Fibroblast of the conjunctiva (primary cell): Measurements from ENCODE around the gene UBAC1.
"Not testable (repeated sequence)": the region's sequence is repeated elsewhere in the genome, so short reads cannot be mapped to it uniquely, and the experiment has no call there.

ENCODE experiments used
- DNase-seq: peaks from one replicate; pipeline ENCODE4 v3.0.0-alpha.2; 2010; ENCODE audit warnings: low read depth

The UBAC1 gene

DNA sequence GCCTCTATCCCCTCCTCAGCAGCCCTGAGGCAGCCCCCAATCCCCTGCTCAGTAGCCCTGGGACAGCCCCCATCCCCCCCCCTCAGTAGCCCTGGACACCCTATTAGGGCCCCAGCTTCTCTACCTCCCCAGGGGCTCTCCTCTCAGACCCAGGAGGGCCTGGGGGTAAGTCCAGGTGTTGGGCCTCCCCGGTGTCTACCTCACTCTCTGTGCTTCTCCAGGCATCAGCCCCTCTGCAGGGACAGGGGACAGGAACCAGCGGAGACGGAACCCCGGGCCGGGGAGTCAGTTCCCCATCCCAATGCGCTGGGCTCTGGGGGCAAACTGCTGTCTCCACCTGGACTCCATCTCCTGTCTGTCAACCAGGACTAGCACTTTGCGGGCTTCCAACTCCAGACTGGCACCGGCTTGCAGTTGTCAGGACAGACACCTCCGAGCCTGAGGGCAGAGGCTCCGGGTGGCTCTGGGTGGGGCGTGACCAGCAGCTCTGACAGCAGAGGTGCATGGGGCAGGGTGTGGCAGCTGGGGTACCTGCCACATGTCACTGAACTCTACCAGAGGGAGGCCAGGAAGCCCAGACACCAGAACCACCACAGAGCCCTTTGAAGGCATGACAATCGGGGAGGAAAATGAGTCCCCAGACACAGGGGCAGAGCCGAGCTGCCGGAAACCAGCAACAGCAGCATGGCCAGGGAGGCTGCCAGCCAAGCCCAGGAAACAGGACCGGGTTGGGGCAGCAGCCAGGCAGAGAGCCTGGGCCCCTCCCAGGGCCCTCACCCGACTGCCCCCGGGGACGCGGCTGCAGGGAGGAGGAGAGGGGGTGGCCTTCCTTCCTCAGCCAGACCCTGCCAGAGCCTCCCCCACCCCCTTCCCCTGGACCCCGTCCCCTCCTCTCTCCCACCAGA is 17.7 kb upstream of the UBAC1 start:
- no peak for DNase-seq

DNA sequence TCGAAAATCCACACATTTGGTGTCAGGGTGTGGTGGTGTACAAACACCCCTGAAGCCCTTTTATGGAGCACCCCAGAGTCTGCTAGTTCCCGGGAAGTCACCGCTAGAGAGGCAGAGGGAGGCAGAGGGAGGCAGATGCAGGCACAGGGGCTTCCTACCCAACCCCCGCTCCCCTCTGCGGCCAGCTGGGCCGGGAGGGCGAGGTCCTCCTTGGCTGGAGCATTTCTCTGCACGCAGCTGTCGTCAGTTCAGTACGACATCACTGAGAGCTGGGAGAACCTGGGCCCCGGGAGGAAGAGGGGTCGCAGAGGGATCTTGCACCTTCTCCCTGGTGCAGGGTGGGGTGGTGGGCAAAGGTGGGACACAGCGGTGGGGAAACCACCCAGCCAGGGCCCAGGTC is 15.8 kb upstream of the UBAC1 start:
- no peak for DNase-seq

DNA sequence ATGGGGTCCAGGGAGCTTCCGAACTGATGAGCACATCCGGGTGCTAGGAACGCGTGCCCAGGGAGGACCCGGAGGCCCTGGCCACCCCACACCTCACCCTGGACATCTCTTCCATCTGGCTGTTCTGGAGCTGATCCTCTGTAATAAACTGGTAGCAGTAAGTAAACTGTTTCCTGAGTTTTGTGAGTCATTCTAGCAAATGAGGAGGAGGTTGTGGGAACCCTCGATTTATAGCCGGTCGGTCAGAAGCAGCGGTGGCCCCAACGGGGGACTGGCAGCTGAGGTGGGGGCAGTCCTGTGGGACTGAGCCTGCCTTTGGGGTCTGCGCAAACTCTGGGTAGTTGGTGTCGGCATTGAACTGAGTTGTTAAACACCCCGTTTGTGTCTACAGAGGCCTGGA is 15.4 kb upstream of the UBAC1 start:
- DNase-seq: no peak

DNA sequence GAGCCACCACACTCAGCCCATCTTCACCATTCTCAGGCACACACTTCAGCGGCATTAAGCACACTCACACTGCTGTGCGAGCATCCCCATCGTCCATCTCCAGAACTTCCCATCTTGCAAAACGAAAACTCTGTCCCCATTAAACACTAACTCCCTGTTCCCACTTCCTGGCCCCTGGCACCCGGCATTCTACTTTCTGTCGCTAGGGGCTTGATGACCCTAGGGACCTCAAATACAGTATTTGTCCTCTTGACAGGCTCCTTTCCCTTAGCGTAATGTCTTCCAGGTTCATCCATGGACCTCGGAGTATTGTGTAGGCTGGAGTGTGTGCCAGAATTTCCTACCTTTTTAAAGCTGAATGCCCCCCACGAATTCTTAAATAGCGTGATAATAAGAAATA is 14.7 kb upstream of the UBAC1 start:
- DNase-seq: no peak

DNA sequence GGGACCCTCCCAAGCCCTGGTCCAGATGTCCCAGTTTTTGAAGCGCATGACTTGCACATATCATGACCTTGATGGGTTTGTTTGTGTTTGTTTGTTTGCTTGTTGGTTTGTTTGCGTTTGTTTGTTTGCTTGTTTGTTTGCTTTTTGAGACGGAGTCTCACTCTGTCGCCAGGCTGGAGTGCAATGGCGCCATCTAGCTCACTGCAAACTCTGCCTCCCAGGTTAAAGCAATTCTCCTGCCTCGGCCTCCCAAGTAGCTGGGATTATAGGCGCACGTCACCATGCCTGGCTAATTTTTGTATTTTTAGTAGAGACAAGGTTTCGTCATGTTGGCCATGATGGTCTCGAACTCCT is 13.0 kb upstream of the UBAC1 start:
- DNase-seq: no peak

DNA sequence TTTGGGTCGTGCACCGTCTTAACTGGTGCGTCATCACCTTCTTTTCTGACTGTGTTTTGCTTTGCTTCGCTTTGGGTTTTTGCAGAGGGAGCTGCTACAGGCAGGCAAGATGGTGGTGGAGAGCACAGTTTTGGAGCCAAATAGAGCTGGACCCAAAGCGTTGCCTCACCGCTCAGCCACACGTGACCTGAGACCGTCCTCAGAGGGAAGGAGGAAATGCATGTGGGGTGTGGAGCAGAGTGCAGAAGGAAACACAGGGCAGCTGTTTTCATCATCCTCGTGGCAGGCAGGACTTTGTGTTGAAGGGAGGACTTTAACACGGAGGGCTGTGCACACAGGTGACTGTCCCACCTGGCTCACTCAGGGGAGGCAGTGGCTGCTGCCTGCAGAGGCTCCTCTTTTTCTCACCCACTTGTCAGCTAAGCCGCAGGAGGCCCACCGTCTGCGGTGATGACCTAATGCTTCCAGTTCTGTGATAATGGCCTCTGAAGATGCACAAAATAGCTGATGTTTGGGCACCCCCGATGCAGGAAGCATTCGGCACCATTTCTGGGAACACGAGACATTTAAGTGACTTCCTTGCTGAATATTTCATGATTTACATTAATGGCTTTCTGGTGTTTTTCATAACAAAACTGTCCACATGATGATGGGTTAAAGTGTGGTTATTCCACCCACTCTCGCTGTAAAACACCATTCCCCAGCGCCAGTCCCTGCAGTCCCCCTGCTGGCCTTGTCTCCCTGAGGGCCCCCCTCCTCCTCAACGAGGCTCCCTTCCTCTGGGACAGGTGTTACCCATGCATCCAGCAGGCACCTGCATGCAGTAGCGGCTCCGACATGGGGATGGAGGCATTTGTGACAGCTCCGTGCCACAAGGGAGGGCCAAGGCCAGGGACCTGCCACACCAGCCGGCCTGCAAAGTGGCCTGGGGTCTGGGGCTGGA is 12.4 kb upstream of the UBAC1 start:
- DNase-seq: no peak

DNA sequence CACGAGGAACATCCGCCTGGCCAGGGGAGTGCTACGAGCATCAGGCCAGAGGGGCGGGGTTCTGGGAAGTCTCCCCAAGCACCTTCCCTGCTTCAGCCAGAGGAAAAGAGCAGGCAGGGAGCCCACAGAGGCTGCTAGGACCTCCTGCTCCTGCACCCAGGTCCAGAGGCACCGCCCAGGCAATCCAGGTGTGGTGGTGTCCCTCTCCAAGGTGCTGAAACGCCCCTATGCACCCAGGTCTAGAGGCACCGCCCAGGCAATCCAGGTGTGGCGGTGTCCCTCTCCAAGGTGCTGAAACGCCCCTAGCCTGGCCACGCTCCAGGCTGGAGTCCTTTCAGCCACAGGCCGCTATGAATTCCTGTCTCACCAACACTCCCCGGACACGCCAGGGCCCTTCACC is 10.7 kb upstream of the UBAC1 start:
- DNase-seq: no peak

DNA sequence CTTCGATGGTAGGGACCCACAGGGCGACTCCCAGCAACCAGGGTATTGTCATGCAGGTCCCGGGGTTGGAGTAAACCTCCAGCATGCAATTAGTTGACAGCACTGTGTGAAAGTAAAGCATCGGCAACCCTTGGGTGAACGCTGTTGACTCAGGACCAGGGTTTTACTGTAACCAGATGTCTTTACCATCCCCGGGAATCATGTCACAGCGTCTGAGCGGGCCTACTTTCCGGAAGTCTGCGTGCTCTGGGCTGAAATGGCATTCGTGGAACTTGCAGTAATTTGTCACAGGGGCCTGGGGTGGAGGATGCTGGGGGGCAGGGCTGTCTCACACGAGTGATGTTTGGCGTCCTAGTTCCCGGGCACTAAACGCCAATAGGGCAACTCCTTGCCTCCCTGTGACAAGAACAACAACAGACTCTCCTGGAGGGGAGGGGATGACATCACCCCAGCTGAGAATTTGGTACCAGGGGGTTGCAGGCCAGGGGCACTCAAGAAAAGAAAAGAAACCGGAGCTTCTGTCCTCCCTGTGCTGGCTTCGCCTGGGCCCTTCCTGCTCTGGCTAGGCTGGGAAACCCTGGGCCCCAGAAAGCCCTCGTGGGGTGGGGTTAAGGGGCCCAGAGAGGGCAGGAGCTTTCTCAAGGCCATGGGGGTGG is 10.1 kb upstream of the UBAC1 start:
- DNase-seq: no peak

DNA sequence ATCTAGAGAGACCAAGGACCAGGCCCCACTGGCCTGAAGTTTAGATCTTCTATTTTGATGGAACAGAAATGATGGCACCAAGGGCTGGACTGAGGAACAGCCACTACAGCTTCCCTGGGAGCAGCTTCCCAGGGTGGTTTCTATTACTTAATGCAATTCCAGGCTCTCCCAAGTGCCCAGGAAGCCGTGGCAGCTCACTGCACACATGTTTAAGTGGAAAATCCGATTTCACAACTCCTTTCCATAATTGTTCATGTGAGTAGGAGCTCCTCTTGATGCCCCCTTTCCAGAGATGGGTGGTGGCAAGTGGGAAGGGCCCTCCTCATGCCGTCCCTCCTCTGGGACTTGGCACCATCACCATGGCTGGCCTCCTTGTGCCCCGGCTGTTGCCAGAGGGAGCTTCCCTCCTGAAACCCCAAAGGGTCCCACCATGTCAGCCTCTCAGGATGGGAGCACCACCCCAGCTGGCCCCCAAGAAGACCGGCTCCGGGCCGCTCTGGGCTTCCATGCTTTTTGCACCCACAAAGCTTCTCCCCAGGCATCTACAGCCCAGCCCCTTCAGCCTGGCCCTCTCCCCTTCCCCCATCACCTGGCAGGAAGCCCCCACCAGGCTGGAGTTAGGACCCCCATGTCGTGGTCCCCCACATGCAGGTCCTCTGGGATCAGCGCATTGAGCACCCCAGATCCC is 9.1 kb upstream of the UBAC1 start:
- no peak for DNase-seq

DNA sequence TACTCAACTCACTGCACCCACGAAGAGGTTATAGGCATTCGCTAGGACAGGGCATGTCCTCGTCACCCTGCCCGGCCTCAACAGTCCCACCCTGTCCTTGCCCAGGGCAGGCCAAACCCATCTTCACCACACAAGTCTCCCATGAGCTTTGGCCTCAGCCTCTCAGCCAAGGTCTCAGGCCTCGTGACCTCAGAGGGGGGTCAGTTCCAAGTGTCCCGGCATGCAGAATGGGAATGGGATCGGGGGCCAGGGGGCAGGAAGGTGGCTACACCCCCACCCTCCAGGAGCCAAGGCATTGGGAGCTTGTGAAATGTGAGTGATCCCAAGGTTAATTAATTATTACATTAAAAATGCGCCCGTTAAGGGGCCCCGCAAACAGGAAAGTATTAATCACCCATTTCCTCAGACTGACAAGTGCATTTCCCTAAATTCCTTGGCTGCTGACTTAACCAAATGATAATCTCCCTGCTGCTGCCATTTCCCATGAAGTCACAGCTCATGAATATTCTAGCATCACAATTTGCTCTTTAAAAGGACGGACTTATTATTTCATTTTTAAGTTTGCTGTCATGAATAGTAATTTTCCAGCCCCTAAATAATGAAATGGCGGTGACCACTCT is 8.0 kb upstream of the UBAC1 start:
- DNase-seq: no peak

DNA sequence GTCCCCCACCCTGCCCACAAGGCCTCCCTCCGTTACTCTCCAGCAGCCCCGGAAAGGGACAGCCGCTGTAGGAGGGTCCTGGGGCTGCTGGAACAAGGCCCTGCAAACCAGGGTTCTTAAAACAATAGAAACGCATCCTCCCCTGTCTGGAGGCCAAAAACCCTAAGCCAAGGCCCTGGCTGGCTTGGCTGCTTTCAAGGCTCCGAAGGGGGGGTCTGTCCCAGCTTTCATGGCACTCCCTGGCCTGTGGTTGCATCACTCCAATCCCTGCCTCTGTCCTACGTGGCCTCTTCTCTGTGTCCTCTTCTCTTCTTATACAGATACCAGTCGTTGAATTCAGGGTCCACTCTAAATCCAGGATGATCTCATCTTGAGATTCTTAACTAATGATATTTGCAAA is 7.4 kb upstream of the UBAC1 start:
- no peak for DNase-seq

DNA sequence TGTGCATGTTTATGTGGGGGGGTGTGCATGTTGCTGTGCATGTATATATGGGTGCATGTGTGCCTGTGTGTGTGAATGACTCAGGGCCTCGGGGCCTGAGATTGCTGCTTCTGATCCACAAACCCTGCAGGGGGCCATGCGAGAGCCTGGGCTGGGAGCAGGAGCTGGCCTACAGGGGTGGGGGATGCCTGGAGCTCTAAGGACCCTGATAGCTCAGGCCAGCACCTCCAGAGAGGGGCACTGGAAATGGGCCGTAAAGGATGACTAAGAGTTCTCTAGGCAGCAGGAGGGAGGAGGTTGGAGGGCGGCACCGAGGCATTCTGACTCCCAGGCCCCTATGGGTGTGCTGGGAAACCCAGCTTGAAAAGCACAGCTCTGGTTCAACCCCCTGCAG is 6.9 kb upstream of the UBAC1 start:
- DNase-seq: no peak

DNA sequence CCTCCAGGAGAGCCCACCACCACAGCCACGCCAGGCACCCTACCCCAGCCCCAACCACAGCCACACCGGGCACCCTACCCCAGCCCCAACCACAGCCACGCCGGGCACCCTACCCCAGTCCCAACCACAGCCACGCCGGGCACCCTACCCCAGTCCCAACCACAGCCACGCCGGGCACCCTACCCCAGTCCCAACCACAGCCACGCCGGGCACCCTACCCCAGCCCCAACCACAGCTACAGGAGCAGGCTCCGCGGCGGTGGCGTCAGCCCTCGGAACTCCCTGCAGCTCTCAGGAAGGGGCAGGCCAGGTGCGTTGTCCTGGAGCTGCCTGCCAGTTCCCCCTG is 5.7 kb upstream of the UBAC1 start:
- not testable (repeated sequence) for DNase-seq

DNA sequence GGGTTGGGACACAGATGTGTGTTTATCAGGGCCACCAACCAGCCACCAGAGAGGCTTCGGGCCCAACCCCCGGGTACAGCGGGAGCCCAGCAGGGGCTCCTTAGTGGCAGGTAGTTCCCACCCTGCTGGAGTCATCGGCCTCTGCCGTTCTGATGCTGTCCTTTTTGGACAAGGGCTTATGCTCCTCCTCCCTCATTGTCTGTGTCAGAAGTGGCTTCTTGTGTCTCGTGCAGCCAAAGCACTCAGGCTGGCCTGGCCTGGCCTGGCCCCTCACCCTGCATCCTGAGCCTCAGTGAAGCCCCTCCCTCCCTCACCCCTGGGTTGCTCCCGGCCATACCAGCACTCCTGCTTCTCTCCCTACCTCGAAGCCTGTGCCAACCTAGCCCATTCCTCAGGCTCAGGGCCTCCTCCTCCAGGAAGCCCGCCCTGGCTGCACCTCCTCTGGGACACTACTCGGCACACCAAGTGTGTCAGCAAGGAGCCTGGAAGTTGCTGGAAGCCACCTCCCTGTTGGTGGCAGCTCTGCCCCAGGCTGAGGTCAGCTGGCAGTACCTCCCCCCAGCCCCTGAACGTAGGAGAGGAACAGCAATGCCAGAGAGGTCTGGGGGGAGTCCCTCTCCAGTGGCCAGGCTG is 4.1 kb upstream of the UBAC1 start:
- no peak for DNase-seq

DNA sequence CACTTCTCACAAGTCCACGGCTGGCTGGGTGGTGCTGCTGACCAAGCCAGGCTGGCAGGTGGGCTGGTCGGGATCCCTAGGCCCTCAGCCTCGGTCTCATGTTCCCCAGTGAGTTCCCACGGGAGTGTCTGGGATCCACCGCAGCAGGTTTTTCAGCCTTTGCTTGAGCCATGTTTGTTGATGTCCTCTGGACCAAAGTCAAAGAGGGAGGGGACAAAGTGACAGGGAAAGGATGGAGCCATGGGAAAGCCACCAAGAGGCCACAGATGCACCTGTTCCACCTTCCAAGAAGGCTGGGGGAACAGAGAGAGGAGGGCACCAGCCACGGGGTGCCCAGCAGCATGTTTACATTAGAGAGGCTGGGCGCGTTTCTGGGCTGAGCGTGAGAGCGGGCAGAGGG is 2.8 kb upstream of the UBAC1 start:
- DNase-seq: no peak

DNA sequence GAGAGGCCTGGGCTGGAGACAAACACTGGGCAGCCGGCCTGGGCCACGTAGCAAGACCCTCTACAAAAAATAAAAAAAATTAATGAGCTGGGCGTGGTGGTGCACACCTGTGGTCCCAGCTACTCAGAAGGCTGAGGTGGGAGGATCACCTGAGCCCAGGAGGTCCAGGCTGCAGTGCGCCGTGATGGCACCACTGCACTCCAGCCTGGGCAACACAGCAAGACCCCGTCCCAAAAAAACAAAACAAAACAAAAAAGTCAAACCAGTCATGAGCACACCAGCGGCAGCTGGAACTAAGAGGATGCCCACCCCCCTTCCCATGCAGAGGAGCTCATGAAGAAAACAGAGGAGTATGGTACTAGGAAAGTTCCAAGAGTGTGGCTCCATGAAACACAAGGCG is 2.2 kb upstream of the UBAC1 start:
- DNase-seq: no peak

DNA sequence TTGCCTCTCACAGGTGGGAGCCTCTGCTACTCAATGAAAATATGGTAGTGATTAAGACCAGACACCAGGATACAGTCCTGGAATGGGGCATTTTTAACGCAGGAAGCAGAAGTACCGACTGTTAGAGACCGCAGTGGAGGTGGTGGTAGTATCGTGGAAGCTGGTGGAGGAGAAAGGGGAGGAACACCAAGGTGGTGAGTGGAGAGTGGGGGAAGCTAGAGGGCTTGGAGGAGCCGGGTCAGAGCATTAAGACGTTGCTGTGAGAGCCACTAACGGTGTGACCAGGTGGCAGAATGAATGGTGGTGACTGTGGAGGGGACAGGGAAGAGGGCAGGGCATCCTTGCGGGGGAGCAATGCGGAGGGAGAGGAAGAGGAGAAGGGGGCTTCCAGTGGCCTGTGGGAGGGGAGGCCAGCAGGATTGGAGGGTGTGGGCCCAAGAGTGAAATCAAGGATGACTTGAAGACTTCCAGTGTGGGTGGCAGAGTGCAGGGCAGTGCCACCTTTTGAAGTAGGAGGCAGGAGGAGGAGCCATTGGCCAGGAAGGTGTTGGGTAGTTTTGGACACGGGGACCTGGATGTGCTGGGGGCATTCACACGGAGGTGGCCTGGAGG is 1.6 kb upstream of the UBAC1 start:
- no peak for DNase-seq

DNA sequence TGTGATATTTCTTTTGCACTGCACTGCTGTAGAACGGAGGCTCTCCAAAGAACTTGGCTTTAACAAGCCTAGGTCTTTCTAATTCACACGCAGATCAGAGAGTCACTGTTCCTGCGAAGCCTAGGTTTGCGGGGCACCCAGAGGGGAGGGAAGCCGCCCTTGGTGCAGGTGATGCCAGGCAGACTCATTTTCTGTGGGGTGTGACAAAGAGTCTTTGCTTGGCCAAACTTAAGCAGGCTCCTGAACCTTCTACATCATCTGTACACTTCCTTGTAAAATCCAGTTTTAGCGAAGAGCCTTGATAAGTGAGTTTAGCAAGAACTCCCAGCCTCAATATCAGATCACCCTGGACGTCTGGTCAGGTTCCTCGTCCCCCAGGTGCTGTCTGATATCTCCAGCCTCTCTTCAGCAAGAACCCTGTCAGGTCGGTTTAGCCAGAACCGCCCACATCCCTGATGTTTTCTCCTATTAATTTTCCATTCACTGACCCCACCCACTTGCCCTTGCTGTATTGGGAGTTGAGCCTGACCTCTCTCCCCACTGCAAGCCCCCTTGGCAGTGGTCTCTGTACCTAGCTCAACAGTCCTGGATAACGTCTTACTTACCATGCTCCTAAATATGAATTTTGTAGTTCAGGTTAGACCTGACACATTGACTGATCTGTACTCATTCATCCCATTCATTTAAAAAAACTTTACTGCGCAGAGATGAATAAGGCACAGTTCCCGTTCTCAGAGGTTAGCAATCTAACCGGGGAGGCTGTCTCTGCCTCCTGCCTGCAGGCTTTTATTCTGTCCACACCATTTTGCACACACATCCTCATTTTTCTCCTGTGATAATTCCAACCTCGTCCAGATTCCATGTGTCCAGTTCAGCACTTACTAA is 880 bp upstream of the UBAC1 start:
- no peak for DNase-seq

DNA sequence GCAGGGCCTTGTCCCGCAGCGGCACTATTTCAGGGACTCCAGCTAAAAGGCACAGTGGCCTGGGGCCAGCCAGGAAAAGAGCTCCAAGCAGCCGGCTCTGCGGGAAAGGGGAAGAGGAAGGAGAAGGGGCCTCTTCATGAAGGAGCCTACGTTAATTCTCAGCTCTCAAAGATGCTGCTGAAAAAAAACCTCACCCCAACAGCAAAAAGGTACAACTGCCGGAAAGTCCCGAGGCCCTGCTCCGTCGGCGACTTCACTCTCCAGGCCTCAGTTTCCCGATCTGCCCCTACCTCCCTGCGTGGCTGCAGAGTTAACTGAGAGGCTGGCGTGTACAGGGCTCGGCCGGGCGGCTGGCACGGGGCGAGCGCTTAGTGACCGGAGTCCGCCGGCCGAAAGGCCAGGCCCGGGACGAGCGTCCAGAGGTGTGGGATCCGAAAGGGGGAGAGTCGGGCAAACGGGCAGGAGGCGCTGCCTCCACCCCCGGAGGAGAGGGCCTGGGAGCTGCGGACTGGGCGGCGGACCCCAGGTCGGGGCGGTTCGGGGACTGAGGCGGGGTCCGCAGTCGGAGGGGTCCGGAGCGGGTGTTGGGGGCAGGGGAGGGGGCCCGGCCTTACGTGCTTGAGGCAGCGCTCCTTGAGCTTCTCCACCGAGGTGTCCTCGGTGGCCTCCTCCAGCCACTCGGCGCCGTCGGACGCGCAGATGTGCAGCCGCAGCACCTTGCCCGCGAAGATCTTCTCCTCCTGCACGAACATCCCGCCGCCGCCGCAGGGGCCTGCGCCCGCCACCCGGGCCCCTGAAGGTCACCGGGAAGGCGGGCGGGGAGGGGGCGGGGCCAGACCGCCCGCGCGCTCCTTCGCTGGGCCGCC is 529 bp downstream of the UBAC1 start:
- DNase-seq: no peak
